ENCODE results near the gene MTCH1. TPM values are rescaled to one million over a fixed set of nuclear protein-coding genes. Genes with fewer than 3 reads are reported as not detected.

The MTCH1 gene
- total and polyA plus RNA-seq, 2 donors (not counting 1 experiment from before 2014, with no cell fraction given), result 91.7 to 150 TPM

- no peak overlapping the region for H2AFZ ChIP-seq (ENCODE audit: insufficient read depth, low read depth, low read length, poor library complexity, severe bottlenecking)
- ChIA-PET CTCF (interaction anchor here (0.5 kb wide), 1 partner anchor 282 kb away, joined by 3 read pairs; no protein-coding TSS in a partner anchor), POLR2A (no interaction called here)
- peaks cover 5% of the 10 kb centered on the region for H3K4me1 Mint-ChIP-seq
- no peak for DNase-seq
- H3K4me1 ChIP-seq (ENCODE audit: control insufficient read depth in 2 of 2, insufficient read depth in 2 of 2, low read length in 2 of 2), result no peaks in the 10 kb centered on the region
- H3K27ac Mint-ChIP-seq, result no peak overlapping the region
- H3K9me3 ChIP-seq (ENCODE audit: control extremely low read depth in 1 of 3, control insufficient read depth in 2 of 3, insufficient read depth in 1 of 3, low read length in 2 of 3), result no peaks in the 10 kb centered on the region
- 96% methylated on average over 12 of the region's 13 CpGs for WGBS (ENCODE audit: insufficient coverage)
- no peak overlapping the region for H3K9ac ChIP-seq (ENCODE audit: low read length)
- no peaks in the 10 kb centered on the region for H3K79me2 ChIP-seq (ENCODE audit: control insufficient read depth, insufficient read depth, low read length)
- H3K9me3 Mint-ChIP-seq (ENCODE audit: insufficient read depth), result no peaks in the 10 kb centered on the region
- H3K4me3 ChIP-seq (ENCODE audit: control extremely low read depth in 1 of 5, extremely low read depth in 1 of 5, insufficient read depth in 1 of 5, low read depth in 2 of 5, low read length in 4 of 5), result no peak overlapping the region
- H3K36me3 ChIP-seq (replicated peaks in 1 of 2; ENCODE audit: control extremely low read depth in 1 of 2, control insufficient read depth in 1 of 2, extremely low read depth in 1 of 2, insufficient read depth in 2 of 2, low read length in 1 of 2), result peaks cover 0 to 24% of the 10 kb centered on the region in 2 experiments
- no peak for TF ChIP-seq CTCF (IDR thresholded peaks at IDR 0.05)
- H3K4me2 ChIP-seq (replicated peaks; ENCODE audit: low read depth, low read length, poor library complexity, severe bottlenecking), result no peak overlapping the region
- intact Hi-C loops (cut with micrococcal nuclease), result no loop called here
- H3K4me3 Mint-ChIP-seq, result no peak overlapping the region
- no peak overlapping the region for H3K27ac ChIP-seq (ENCODE audit: low read length in 2 of 2)
- no peak for ATAC-seq (ENCODE audit: low read depth)
- no peaks in the 10 kb centered on the region for H4K20me1 ChIP-seq (ENCODE audit: control insufficient read depth, insufficient read depth, low read length, poor library complexity, severe bottlenecking)
- no peaks in the 10 kb centered on the region for H3K27me3 Mint-ChIP-seq
- H3K27me3 ChIP-seq (replicated peaks in 1 of 4; ENCODE audit: control extremely low read depth in 1 of 4, control insufficient read depth in 3 of 4, insufficient read depth in 4 of 4, low read length in 3 of 4), result no peaks in the 10 kb centered on the region
These were observed 58.1 kb downstream of the MTCH1 start for GRCh38 chr6:36927691-36928546.

- Histone ChIP-seq H3K4me2 (replicated peaks; ENCODE audit: low read depth, low read length, poor library complexity, severe bottlenecking) (no peak overlapping the region), H3K36me3 (replicated peaks in 1 of 2; ENCODE audit: control extremely low read depth in 1 of 2, control insufficient read depth in 1 of 2, extremely low read depth in 1 of 2, insufficient read depth in 2 of 2, low read length in 1 of 2) (peaks cover 0 to 26% of the 10 kb centered on the region in 2 experiments)
- POLR2A ChIA-PET, result no interaction called here
These were observed 59.1 kb downstream of the MTCH1 start for GRCh38 chr6:36926708-36927513.

More at GRCh38 chr6:36926708-36927513, 59.1 kb downstream of the MTCH1 start:
- H3K27ac ChIP-seq (ENCODE audit: low read length in 2 of 2), result no peak overlapping the region
- Mint-ChIP-seq H3K9me3 (ENCODE audit: insufficient read depth) (no peaks in the 10 kb centered on the region), H3K27me3 (no peaks in the 10 kb centered on the region), H3K4me3 (no peak overlapping the region), H3K4me1 (peaks cover 5% of the 10 kb centered on the region), H3K27ac (no peak overlapping the region)
- H3K9me3 ChIP-seq (ENCODE audit: control extremely low read depth in 1 of 3, control insufficient read depth in 2 of 3, insufficient read depth in 1 of 3, low read length in 2 of 3), result no peaks in the 10 kb centered on the region
- no peak overlapping the region for H3K9ac ChIP-seq (ENCODE audit: low read length)
- no peaks in the 10 kb centered on the region for H3K4me1 ChIP-seq (ENCODE audit: control insufficient read depth in 2 of 2, insufficient read depth in 2 of 2, low read length in 2 of 2)
- CTCF ChIA-PET, result no interaction called here
- no peak for DNase-seq
- intact Hi-C loops (cut with micrococcal nuclease), result no loop called here
- H2AFZ ChIP-seq (ENCODE audit: insufficient read depth, low read depth, low read length, poor library complexity, severe bottlenecking), result no peak overlapping the region
- TF ChIP-seq CTCF (IDR thresholded peaks at IDR 0.05), result no peak
- TF ChIP-seq EZH2 (IDR thresholded peaks at IDR 0.05; ENCODE audit: borderline replicate concordance, insufficient read depth, low read depth, low read length, poor library complexity, severe bottlenecking), result no peak
- no peak for ATAC-seq (ENCODE audit: low read depth)
- H3K27me3 ChIP-seq (replicated peaks in 1 of 4; ENCODE audit: control extremely low read depth in 1 of 4, control insufficient read depth in 3 of 4, insufficient read depth in 4 of 4, low read length in 3 of 4), result no peaks in the 10 kb centered on the region
- H3K4me3 ChIP-seq (ENCODE audit: control extremely low read depth in 1 of 5, extremely low read depth in 1 of 5, insufficient read depth in 1 of 5, low read depth in 2 of 5, low read length in 4 of 5), result no peak overlapping the region
- WGBS (ENCODE audit: insufficient coverage), result 97% methylated on average over 6 of the region's 10 CpGs
- H3K79me2 ChIP-seq (ENCODE audit: control insufficient read depth, insufficient read depth, low read length), result no peaks in the 10 kb centered on the region
- no peaks in the 10 kb centered on the region for H4K20me1 ChIP-seq (ENCODE audit: control insufficient read depth, insufficient read depth, low read length, poor library complexity, severe bottlenecking)
